ENCODE data around the gene CXXC5. TPM values are rescaled to one million over a fixed set of nuclear protein-coding genes. Genes with fewer than 3 reads are reported as not detected.

The CXXC5 gene
- 88.3 and 202 TPM in 2 replicates for total RNA-seq

GRCh38 chr5:139648205-139649081 lies at the start of gene CXXC5:
CXXC5 (plus strand) TSS chr5:139648349; CDS start chr5:139680524, 32,175 bp downstream.

Other genes starting within 250 kb of the CXXC5 start
- gene SPATA24, start 244.3 kb upstream of the CXXC5 start, total RNA-seq = 3.4 and 3.6 TPM in 2 replicates
- gene DNAJC18, start 208.8 kb upstream of the CXXC5 start, total RNA-seq = 8.0 and 10.5 TPM in 2 replicates
- gene ECSCR, start 185.6 kb upstream of the CXXC5 start, total RNA-seq = 0.65 TPM in 1 of 2 replicates, not detected in the other
- under 0.01 TPM in 1 of 2 replicates, not detected in the other for gene SMIM33, start 177.3 kb upstream of the CXXC5 start, total RNA-seq
- gene STING1, start 165.6 kb upstream of the CXXC5 start, total RNA-seq = 37.8 and 60.0 TPM in 2 replicates
- gene UBE2D2, start 87.0 kb upstream of the CXXC5 start, total RNA-seq = 130 and 163 TPM in 2 replicates
- gene PSD2, start 147.5 kb downstream of the CXXC5 start, total RNA-seq = under 0.01 and 0.25 TPM in 2 replicates

Data from mesangial cell (primary cell).